ENCODE measurements around the gene INSL3.

INSL3 gene

GRCh38 chr19:17821190-17821589, at the start of gene INSL3:
Gene INSL3, minus strand, starts transcription at chr19:17821519. Its CDS starts 13 bp downstream, at chr19:17821506.
- no peak for FAIRE-seq

GRCh38 chr19:17869114-17869608, 47.8 kb upstream of the INSL3 start:
- FAIRE-seq = no peak

DNA sequence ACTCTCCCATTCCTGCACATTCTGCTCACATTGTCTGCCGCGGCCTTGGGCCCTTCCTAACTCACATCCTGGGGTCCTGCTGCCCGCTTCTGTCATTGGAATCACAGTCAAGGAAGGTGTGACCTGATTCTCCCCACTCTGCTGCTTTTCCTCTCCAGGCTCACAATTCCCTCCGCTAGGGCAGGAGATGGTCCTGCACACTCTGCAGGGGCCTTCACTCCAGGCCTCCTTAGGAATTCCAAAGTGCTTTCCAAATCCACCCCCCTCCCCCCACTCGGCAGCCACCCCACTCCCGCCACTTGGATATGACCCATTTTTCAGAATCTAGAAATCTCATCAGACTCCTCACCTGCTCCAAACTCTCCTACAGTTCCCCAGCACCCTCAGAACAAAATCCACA, 47.4 kb upstream of the INSL3 start:
- FAIRE-seq = no peak

- no peak for FAIRE-seq
Observed at GRCh38 chr19:17866964-17867486, 45.7 kb upstream of the INSL3 start.

DNA sequence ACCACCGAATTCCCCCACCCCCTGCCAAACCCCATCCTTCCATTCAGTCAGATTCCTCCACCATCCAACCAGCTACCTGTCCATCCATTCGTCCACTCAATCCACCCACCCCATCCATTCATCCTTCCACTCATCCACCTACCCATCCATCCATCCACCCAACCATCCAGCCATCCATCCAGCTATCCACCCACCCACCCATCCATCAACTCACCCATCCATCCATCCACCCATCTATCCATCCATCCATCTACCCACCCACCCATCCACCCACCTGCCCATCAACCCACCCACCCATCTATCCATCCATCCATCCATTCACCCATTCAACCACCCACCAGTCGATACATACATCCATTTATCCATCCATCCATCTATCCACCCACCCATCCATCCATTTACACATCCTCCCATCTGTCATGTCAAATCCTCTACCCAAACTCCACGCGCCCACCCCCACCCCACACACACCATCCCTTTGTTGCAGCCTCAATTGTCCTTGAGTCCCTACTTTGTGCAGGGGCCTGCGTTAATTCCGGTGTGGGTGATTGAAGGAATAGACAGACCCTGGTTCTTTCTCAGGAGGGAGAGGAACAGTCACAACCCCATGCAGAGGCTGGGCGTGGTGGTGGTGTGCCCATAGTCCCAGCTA, 45.1 kb upstream of the INSL3 start:
- no peak for FAIRE-seq

GRCh38 chr19:17865364-17866311, 44.3 kb upstream of the INSL3 start:
- FAIRE-seq = no peak

GRCh38 chr19:17863520-17864182, 42.3 kb upstream of the INSL3 start:
- no peak for FAIRE-seq

DNA sequence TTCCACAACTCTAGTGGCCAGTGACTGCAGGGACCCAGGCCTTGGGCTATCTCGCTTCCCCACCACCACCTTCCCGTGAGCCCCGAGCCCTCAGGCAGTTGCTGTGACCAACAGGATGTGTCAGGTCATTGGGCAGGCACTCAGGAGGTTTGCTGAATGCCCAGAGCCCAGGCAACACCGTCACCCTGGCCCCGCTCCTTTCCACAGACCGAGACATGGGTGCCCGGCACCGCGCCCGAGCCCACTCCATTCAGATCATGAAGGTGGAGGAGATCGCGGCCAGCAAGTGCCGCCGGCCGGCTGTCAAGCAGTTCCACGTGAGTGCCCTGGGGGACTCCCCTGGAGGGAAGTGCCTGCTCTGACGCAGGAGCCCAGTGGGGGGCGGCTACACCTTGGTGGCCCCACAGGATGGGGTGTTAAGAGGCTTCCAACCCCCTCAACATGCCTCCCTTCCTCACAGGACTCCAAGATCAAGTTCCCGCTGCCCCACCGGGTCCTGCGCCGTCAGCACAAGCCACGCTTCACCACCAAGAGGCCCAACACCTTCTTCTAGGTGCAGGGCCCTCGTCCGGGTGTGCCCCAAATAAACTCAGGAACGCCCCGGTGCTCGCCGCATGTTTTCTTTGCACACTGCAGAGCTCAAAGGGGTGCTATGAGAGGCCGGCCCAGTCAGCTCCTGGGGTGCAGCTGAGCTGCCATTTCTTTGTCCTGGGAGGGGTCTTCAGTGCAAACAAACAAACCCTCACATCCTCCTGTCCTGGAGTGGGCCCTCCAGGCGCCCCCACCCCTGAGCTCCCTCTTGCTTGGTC, 41.6 kb upstream of the INSL3 start:
- FAIRE-seq = no peak

GRCh38 chr19:17861542-17862402, 40.5 kb upstream of the INSL3 start:
- FAIRE-seq = no peak

- no peak for FAIRE-seq
Observed at GRCh38 chr19:17860993-17861360, 39.7 kb upstream of the INSL3 start.

GRCh38 chr19:17860331-17860992, 39.1 kb upstream of the INSL3 start:
- no peak for FAIRE-seq

DNA sequence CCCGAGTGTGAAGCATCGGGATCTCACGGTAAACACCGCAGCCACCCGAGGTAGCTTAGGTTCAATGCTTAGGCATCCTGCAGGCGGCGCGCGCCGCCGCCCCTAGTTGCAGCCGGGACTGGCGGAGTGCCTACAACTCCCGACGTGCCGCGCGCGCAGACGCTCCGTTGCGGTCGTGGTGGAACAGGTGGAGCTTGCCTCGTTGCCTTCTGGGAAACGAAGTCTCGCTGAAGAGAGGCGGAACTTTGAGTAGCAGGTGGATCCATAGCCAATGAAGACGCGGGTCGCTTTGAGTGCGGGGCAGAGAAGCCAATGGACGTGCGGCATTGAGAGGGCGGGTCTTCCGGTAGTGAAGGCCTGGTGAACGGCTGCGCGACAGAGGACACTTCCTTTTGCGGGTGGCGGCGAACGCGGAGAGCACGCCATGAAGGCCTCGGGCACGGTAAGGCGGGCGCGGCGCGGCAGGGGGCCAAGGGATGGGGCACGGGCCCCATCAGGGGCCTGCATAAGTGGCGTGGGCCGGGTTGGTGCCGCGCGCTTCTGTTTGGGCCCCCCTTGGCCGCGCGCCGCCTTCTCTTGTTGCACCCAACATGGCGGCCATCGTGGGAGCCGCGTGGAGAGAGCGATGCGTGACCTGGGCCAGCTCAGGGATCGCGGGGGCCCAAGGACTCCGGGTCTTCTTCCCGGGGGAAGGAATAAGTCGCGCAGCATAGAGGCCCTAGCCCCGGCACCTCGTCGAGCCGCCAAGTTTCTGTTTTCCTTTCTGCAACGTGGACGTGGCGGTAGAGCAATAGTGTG, 38.4 kb upstream of the INSL3 start, which contains the start of gene RPL18A:
RPL18A (plus strand) TSS at position 378 of the 798 bp plus-strand sequence; CDS start at position 425, 47 bp downstream.
- FAIRE-seq = peak; percentile 80

- FAIRE-seq = no peak
Observed at GRCh38 chr19:17855280-17856152, 34.2 kb upstream of the INSL3 start.

DNA sequence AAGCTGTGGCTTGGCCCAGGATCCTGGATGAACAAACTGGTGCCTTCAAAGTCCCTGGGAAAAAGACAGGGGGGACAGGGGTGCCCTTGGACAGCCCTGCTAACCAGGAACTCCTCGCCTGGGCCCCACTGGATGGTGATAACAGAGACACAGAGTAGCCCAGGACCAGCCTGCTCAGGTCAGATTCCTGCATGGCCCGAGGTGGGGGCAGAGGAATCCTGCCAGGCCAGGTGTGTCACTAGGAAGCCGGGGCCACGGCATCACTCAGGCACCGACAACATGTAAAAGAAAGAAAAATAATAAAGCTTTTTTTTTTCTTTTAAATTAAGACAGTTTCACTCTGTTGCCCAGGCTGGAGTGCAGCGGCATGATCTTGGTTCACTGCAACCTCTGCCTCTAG, 32.7 kb upstream of the INSL3 start:
- FAIRE-seq = no peak

DNA sequence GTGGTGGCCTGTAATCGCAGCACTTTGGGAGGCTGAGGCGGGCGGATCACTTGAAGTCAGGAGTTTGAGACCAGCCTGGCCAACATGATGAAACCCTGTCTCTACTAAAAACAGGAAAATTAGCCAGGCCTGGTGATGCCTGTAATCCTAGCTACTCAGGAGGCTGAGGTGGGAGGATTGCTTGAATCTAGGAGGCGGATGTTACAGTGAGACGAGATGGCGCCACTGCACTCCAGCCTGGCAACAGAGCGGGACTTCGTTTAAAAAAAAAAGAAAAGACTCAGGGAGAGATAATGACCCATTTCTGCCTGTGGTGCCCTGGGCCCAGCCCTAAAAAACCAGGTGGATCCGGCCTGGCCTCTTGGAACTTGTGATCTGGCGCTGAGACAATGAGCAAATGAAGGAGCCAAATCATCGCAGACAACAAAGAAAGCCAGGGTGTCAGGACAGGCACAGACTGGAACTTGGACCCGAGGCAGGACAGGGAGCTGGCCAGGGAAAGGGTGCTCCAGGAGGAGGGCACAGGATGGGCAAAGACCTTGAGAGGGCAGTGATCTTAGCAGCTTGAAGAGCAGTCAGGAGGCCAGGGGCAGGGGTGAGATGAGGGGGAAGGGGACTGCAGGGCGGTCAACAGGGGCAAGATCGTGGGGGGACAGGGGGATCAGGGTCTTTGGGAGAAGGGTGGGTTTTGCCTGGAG, 27.4 kb upstream of the INSL3 start:
- FAIRE-seq = no peak

GRCh38 chr19:17847538-17848366, 26.4 kb upstream of the INSL3 start, which contains the start of gene JAK3:
Gene JAK3, minus strand, starts transcription at chr19:17847982. Its CDS starts 3,565 bp downstream, at chr19:17844417.
- no peak for FAIRE-seq

DNA sequence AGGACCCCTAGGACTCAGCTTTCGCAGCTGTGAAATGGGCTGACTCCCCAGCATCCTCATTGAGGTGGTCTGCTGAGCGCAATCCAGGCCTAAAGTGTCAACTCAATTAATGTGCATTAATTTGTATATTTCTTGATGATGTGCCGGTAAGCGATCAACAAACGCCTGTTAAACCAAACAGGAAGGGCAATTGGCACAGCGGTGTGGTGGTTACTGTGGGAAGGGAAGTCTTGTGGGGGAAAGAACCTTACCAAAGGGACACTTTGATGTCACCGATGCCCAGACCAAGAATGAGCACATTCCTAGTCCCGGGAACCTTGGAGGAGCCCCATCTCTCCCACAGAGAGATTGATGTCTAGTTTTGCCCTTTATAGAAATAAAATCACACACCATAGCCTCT, 24.8 kb upstream of the INSL3 start:
- FAIRE-seq = no peak

Measured in colon (tissue), 2 donors.